VCaP (cell line): ENCODE results near the gene THAP11.
A peak's percentile ranks its signal among the peaks of the same experiment; 100 is the strongest.

Experiments used
- H3K27ac ChIP-seq: fragments of 450-650 bp; 2 replicates; pipeline ENCODE4 v1.5.1; 2017
- CTCF ChIP-seq: fragments of 450-650 bp; conservative IDR thresholded peaks from 2 replicates; pipeline ENCODE4 v1.5.1; 2017; ENCODE audit warnings: mild to moderate bottlenecking, moderate library complexity

THAP11 gene

DNA sequence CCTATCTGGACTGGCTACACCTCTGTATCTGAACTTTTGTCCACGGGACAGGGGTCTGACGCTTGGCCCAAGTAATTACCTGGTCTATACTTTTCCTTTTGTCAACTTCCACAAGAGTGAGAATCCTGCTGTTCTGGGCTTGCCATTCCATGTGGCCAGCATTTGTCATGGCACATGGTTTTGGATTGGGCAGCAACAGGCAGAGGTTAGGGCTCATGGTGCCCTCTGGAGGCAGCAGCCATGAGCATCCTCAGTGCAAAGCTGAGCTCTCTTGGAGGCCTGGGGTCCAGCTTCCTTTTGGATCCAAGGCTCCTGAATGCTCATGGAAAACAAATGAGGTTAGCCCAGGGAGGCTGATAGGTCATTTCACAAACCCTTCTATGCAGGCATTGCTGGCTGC lies 23.2 kb downstream of the THAP11 start:
- no peak overlapping the region for H3K27ac ChIP-seq

DNA sequence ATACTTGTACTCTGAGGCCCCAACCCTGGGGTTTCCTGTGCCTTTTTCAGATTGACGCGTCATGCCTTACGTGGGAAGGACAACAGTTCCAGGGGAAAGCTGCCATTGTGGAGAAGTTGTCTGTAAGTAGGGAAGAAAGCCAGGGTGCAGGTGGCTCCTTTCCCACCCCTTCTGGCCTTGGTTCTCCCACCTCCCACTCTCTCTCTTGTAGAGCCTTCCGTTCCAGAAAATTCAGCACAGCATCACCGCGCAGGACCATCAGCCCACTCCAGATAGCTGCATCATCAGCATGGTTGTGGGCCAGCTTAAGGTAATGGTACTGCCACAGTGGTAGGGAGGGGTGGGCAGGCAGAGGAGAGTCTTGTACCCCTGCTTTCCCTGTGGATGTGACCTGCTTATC lies 26.2 kb downstream of the THAP11 start:
- TF ChIP-seq CTCF, result no peak
- H3K27ac ChIP-seq, result no peak overlapping the region

More for the DNA sequence above, 23.2 kb downstream of the THAP11 start:
- TF ChIP-seq CTCF, result peak; percentile 17; the same call in 1 of the 2 replicates

DNA sequence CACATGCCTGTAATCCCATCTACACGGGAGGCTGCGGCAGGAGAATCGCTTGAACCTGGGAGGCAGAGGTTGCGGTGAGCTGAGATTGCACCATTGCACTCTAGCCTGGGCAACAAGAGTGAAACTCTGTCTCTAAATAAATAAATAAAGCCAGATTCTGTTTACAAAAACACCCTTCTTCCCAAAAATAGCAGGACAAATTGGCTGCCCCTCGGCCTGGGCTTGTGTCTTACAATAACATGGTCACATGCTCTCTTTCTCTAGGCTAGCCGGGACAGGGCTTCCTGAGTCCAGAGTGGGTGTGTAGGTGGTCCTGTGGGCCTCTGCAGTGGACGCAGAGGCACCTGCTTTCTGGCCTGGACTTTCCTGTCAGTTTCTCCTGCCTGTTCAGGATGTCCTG lies 27.5 kb downstream of the THAP11 start:
- no peak overlapping the region for H3K27ac ChIP-seq

GRCh38 chr16:67871256-67871655 lies 29.1 kb downstream of the THAP11 start:
- no peak for TF ChIP-seq CTCF
- no peak overlapping the region for H3K27ac ChIP-seq

More for the DNA sequence above, 27.5 kb downstream of the THAP11 start:
- no peak for TF ChIP-seq CTCF

- TF ChIP-seq CTCF, result no peak
- H3K27ac ChIP-seq, result peak overlapping the region; percentile 75
Observed at GRCh38 chr16:67872131-67872630, 30.1 kb downstream of the THAP11 start.

DNA sequence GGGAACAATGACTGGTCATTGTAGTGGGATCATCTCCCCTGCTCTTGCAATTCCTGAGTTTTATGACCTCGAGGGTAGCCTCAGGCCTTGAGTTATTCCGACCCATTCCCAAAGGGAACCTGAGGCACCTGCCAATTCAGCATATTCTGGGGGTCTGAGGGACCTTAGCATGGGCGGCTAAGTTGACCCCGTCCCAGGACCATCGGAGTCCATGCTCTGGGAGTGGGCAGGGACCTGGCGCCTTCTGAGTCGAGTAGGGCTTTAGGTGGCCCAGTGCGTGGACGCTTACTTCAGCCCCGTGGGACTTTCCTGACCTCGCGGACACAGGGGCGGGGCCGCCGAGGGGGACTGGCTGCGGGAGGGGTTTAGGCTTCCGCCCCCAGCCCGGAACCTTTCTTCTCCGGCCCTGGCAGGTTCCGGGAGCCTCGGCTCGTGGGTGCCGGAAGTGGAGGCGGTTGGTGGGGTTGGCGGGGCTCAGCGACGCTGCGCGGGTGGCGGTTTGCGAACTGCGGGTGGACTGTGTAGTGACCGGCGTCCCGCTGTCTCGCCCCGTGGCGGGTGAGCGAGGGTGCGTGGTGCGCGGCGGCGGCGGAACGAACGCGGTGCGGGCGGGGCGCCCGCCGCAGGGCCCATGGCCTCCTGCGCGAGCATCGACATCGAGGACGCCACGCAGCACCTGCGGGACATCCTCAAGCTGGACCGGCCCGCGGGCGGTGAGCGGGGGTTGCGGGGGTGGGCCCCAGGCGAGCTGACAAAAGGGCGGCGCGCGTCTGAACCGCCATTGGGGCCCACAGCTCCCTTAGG lies 30.7 kb downstream of the THAP11 start, which contains the start of gene EDC4:
EDC4 (plus strand) TSS at position 422 of the 804 bp plus-strand sequence; CDS start at position 632, 210 bp downstream.
- peak within 1 kb of the TSS; percentile 75 for H3K27ac ChIP-seq
- no peak for TF ChIP-seq CTCF

DNA sequence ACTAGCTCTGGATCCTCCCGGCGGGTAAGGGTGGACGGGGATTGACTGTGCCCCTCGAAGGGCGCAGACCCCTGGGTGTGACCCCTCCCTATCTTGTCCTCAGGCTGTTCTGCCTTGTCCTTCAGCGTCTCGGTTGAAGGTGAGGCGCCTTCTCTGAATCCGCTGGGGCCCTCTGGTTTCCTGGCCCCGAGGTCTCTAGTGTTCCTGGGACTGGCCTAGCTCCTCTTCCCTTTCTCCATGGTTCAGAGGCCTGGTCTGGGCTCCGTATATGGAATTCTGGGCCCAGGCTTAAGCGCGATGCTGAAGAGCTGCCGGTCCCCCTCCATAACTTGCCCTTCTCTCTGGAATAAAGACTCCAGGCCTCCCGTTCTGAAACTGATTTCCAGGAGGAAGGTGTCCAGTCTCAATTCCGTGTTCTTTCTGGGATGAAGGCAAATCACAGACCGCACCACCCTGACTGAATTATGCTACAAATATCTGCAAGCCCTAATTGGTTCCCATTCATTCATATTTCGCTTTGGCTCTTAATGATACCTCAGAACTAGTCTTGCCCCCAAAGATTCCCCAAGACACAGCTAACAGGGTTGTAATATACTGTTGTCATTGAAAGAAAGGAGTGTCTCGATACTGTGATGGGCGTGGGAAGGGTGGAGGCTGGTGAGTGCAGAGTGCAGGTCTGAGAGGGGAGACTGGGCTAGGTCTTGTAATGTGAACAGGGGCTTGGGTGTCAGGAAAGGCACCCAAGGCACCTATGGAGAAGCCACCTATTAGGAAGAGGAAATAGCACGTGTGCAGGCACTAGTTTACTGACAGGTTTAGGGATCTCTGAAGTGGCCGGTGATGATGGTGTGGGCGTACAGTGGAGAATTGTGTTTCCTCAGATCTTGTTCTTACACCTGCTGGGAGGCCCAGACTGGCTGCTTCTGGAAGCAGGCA lies 31.6 kb downstream of the THAP11 start:
- TF ChIP-seq CTCF, result no peak
- H3K27ac ChIP-seq, result peak overlapping the region; percentile 75
